Mucosa of descending colon (tissue), 3 donors: Measurements from ENCODE around the gene RAB6A. TPM values are rescaled to one million over a fixed set of nuclear protein-coding genes. Genes with fewer than 3 reads are reported as not detected.

Source experiments
- ATAC-seq: fragments of 200-7000 bp; cut with Tn5 transposase; one replicate; pipeline ENCODE4 v1.9.1; 2020; ENCODE audit warnings: mild to moderate bottlenecking, moderate library complexity
- DNase-seq, 3 donors: peaks; one replicate each; pipeline ENCODE4 v3.0.0-alpha.2; 2020
- H3K36me3 ChIP-seq: fragments of 200-600 bp; one replicate; pipeline ENCODE4 v1.8.0; 2021; ENCODE audit warnings: low read depth, mild to moderate bottlenecking
- H3K4me1 ChIP-seq: fragments of 200-600 bp; one replicate; pipeline ENCODE4 v1.8.0; 2021; ENCODE audit warnings: low read depth, mild to moderate bottlenecking
- H3K4me3 ChIP-seq: fragments of 200-600 bp; one replicate; pipeline ENCODE4 v1.8.0; 2021; ENCODE audit warnings: mild to moderate bottlenecking
- H3K9me3 ChIP-seq: fragments of 200-600 bp; one replicate; pipeline ENCODE4 v1.8.0; 2021; ENCODE audit warnings: mild to moderate bottlenecking
- intact Hi-C, 2 donors: fragments of 100-400 bp; cut with DNase I in 1 of 2; cut with micrococcal nuclease in 1 of 2; formaldehyde crosslinking; loops; one replicate each; pipeline versions ENCODE4 v1.11.0 to v1.11.1; 2022; cut with DNase I, micrococcal nuclease
- total RNA-seq, 3 donors: library from RNA; stranded (reverse); fragmentation: NEBNext Ultra II Directional in 2 of 3; extraction: Animal tissue kit (Norgen Biotek cat#: 25700) in 2 of 3; gene quantifications; one replicate each; pipeline versions ENCODE4 v1.2.1 to v1.2.4, GENCODE V29; 2021 to 2023
- TF ChIP-seq, protein P1 (sequence below): fragments of 200-600 bp; IDR thresholded peaks from one replicate; pipeline ENCODE4 v1.8.0; 2022; ENCODE audit warnings: antibody characterized with exemption, mild to moderate bottlenecking
- donor health status: DM: no; HTN: no; CAD: no; lungs with moderate emphysema.
- donor health status: DM: no; HTN: no; CAD: no.
- donor health status: DM: no; HTN: yes; CAD: no.

RAB6A gene
- total RNA-seq, 3 donors from 2014 or later = 138 to 140 (median 139) TPM

GRCh38 chr11:73656985-73657384 is 103.9 kb downstream of the RAB6A start:
- TF ChIP-seq, protein P1, sequence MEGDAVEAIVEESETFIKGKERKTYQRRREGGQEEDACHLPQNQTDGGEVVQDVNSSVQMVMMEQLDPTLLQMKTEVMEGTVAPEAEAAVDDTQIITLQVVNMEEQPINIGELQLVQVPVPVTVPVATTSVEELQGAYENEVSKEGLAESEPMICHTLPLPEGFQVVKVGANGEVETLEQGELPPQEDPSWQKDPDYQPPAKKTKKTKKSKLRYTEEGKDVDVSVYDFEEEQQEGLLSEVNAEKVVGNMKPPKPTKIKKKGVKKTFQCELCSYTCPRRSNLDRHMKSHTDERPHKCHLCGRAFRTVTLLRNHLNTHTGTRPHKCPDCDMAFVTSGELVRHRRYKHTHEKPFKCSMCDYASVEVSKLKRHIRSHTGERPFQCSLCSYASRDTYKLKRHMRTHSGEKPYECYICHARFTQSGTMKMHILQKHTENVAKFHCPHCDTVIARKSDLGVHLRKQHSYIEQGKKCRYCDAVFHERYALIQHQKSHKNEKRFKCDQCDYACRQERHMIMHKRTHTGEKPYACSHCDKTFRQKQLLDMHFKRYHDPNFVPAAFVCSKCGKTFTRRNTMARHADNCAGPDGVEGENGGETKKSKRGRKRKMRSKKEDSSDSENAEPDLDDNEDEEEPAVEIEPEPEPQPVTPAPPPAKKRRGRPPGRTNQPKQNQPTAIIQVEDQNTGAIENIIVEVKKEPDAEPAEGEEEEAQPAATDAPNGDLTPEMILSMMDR = no peak
- ATAC-seq (no peak), DNase-seq (no peak)
- intact Hi-C loops = no loop called here
- peaks cover 10% of the 10 kb centered on the region for H3K4me1 ChIP-seq
- H3K4me3 ChIP-seq = no peak overlapping the region
- no peaks in the 10 kb centered on the region for H3K36me3 ChIP-seq
- no peaks in the 10 kb centered on the region for H3K9me3 ChIP-seq

GRCh38 chr11:73655686-73656085 is 105.2 kb downstream of the RAB6A start:
- Histone ChIP-seq H3K4me3 (no peak overlapping the region), H3K9me3 (no peaks in the 10 kb centered on the region), H3K4me1 (peaks cover 4% of the 10 kb centered on the region), H3K36me3 (no peaks in the 10 kb centered on the region)
- TF ChIP-seq, protein P1 = no peak
- intact Hi-C loops = no loop called here
- ATAC-seq (no peak), DNase-seq (no peak)

DNA sequence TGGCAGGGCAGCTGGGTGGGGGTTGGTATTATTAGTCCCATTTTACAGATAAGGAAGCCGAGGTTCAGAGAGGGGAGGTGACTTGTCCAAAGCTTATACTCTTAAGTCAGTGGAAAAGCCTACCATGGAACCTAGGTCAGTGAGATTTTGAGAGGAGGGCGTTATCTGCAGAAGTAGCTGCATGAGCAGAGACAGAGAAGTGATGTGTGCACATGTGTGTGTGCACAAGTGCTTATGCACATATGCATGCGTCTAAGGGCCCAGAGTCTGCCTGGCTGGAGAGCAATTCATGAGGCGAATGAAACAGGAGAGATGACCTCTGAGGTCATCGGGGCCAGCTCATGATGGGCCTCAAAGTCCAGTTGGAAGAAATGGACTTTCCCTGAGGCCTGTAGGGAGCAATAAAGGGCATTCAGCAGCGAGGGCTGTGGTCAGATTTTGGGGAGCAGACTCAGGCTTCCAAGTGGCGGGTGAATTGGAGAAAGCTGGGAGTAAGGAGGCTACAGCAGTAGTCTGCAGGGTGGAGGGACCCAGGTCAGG is 106.3 kb downstream of the RAB6A start:
- H3K4me1 ChIP-seq = no peaks in the 10 kb centered on the region
- TF ChIP-seq, protein P1 = no peak
- no peak overlapping the region for H3K4me3 ChIP-seq
- H3K9me3 ChIP-seq = no peaks in the 10 kb centered on the region
- DNase-seq = no peak
- intact Hi-C loops = no loop called here
- no peaks in the 10 kb centered on the region for H3K36me3 ChIP-seq
- ATAC-seq = no peak

DNA sequence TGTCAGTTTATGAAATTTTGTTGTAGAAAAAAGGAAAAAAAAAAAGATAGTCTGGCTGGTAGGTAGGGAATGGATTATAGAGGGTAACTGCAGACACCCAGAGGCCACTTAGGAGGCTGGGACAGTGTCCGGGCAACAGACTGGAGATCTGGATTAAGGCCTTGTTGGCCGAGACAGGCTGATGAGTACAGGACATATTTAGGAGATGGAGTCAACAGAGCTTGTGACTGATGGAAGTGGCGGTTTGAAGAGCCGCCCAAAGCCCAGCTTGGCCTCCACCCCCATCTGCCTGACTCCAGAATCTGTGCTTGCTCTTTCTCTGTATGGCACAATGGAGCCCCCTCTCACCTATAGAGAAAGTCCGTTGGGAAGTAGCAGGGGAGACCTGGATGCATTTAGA is 106.9 kb downstream of the RAB6A start:
- H3K4me3 ChIP-seq = no peak overlapping the region
- no peak for DNase-seq
- intact Hi-C loops = no loop called here
- no peak for ATAC-seq
- no peaks in the 10 kb centered on the region for H3K9me3 ChIP-seq
- TF ChIP-seq, protein P1 = no peak
- no peaks in the 10 kb centered on the region for H3K4me1 ChIP-seq
- H3K36me3 ChIP-seq = no peaks in the 10 kb centered on the region

DNA sequence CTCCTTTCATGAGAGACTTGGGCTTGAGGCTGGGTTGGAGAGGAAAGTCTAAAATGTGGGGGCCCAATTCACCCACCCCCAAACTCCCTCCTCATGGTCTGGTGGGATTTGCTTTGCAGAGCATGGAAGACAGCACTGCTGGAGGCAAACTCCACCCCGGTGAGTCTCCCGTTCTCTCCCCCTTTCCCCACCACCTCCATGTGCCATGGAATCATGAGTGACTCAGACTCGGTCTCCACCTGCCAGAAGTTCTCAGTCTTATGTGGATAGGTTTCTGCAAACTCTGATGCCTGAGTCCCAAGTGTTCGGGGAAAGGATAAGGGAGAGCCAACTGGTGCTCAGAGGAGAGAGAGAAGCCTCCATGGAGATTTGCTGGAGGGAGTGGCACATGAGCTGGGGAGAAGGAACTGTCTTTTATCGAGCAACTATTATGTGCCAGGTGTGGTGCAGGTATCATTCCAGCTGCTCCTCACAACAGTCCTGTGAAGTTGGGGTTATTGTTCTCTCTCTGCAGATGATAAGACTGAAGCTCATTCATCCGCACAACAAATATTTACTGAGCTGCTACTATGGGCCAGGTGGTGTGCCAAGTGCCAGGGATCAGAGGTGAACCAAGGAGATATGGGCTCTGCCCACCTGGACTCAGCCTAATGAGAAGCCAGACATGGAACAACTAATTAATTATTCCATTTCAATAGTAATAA is 107.9 kb downstream of the RAB6A start:
- no peaks in the 10 kb centered on the region for H3K9me3 ChIP-seq
- peak; percentile 37 for ATAC-seq
- no peak overlapping the region for H3K4me3 ChIP-seq
- intact Hi-C loops = no loop called here
- TF ChIP-seq, protein P1 = no peak
- no peaks in the 10 kb centered on the region for H3K4me1 ChIP-seq
- no peaks in the 10 kb centered on the region for H3K36me3 ChIP-seq
- DNase-seq = no peak
